Vagina (tissue), 2 donors: Measurements from ENCODE around the gene SUSD2. TPM values are rescaled to one million over a fixed set of nuclear protein-coding genes. Genes with fewer than 3 reads are reported as not detected.
A peak's percentile ranks its signal among the peaks of the same experiment; 100 is the strongest.

ENCODE experiments used
- DNase-seq, 2 donors: peaks; one replicate each; pipeline ENCODE4 v3.0.0-alpha.2; 2017; ENCODE audit errors: extremely low spot score in 2 of 2
- H3K27ac ChIP-seq: fragments of 200-600 bp; sonication (generic); one replicate; pipeline ENCODE4 v1.5.1; 2019
- H3K27me3 ChIP-seq: fragments of 200-600 bp; sonication (generic); one replicate; pipeline ENCODE4 v1.5.1; 2019
- H3K36me3 ChIP-seq, 2 donors: fragments of 200-600 bp; sonication (generic); one replicate each; pipeline ENCODE4 v1.5.1; 2017 to 2019
- H3K4me1 ChIP-seq: fragments of 200-600 bp; sonication (generic); one replicate; pipeline ENCODE4 v1.5.1; 2019
- H3K4me3 ChIP-seq, 2 donors: fragments of 200-600 bp; sonication (generic); 1 replicate in 1 of 2; 2 replicates in 1 of 2; pipeline ENCODE4 v1.5.1; 2016 to 2019
- H3K9me3 ChIP-seq: fragments of 200-600 bp; sonication (generic); one replicate; pipeline ENCODE4 v1.5.1; 2019
- CTCF ChIP-seq, 3 experiments: fragments of 450-650 bp in 2 of 3; fragments of 200-600 bp in 1 of 3; sonication (generic) in 1 of 3; IDR thresholded peaks; one replicate each; pipeline ENCODE4 v1.5.1; 2017 to 2019; ENCODE audit warnings: antibody characterized with exemption in 3 of 3, mild to moderate bottlenecking in 2 of 3, moderate library complexity in 2 of 3
- POLR2A ChIP-seq, 2 donors: fragments of 450-650 bp; IDR thresholded peaks; one replicate each; pipeline ENCODE4 v1.6.1; 2017; ENCODE audit warnings: antibody characterized with exemption in 2 of 2, mild to moderate bottlenecking in 2 of 2, moderate library complexity in 2 of 2
- POLR2AphosphoS5 ChIP-seq, 2 donors: sonication (generic); formaldehyde crosslinking; IDR thresholded peaks; one replicate each; pipeline ENCODE4 v1.9.0; 2017; ENCODE audit warnings: antibody characterized with exemption in 2 of 2, mild to moderate bottlenecking in 2 of 2, low read depth in 1 of 2; ENCODE audit not compliant: insufficient read depth in 1 of 2
- intact Hi-C: fragments of 100-400 bp; cut with DNase I; formaldehyde crosslinking; loops from one replicate; pipeline ENCODE4 v1.15.1; 2023
- total RNA-seq: library from RNA; depleted of rRNA; stranded (reverse); fragments of >200 nt; gene quantifications from one replicate; pipeline ENCODE4 v1.2.3, GENCODE V29; 2016

The SUSD2 gene
- total RNA-seq, 1 donor from 2014 or later, result 9.1 TPM

DNA sequence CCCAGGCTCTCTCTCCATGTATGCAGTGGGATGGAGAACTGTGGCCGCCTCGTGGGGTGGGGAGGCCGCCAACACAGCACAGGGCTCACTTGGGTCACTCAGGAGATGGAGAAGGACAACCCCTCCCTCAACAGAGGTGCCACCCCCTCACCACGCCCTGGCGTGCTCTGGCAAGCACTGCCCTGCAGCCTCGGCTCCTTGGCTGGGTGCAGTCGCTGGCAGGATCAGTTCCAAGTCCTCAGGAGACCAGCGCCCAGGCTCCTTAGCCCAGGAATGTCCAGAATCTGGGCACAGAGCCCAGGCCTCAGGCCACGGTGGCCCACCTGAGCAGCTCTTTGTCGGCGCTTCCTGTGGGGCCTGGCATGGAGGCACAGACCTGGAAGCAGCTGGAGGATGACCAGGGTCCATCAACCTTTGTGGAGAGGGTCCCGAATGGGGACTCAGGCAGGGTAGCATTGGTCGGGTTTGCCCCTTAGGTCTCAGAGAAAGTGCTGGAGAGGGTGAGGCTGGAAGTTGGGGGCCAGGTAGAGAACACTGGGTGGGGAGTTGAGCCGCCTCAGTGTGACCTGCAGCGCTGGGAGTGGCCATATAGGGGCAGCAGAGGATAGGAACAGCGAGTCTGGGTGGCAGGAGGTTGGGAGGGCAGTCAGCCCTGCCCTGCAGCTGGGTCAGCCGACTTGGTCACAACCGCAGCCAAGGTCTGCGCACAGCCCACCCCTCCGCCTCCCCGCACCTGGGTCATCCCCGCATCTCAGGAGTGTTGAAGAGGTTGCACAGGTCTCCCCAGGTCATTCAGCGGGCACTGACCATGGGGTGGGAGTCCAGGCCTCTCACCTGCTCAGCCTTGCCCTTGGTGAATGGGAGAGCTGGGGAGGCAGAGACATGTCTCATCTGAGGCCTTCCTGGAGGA, 8.2 kb downstream of the SUSD2 start:
- peak overlapping the region; percentile 25 for H3K27ac ChIP-seq
- no peak overlapping the region for H3K4me3 ChIP-seq
- TF ChIP-seq POLR2A (IDR thresholded peaks at IDR 0.05) (no peak), CTCF (IDR thresholded peaks at IDR 0.05) (peak; percentile 36 to 97 (median 83)), POLR2AphosphoS5 (IDR thresholded peaks at IDR 0.05; ENCODE audit: insufficient read depth in 1 of 2, low read depth in 1 of 2) (peak in 1 of 2 donors; percentile 48)

GRCh38 chr22:24190159-24190540, 8.9 kb downstream of the SUSD2 start:
- H3K27ac ChIP-seq, result peak overlapping the region; percentile 25
- H3K9me3 ChIP-seq, result no peaks in the 10 kb centered on the region
- TF ChIP-seq POLR2A (IDR thresholded peaks at IDR 0.05) (no peak), CTCF (IDR thresholded peaks at IDR 0.05) (no peak), POLR2AphosphoS5 (IDR thresholded peaks at IDR 0.05; ENCODE audit: insufficient read depth in 1 of 2, low read depth in 1 of 2) (no peak)
- H3K4me1 ChIP-seq, result peaks cover 15% of the 10 kb centered on the region
- no peak for DNase-seq
- no peaks in the 10 kb centered on the region for H3K27me3 ChIP-seq
- intact Hi-C loops, result no loop called here
- no peaks in the 10 kb centered on the region for H3K36me3 ChIP-seq
- H3K4me3 ChIP-seq, result no peak overlapping the region

More for the DNA sequence above, 8.2 kb downstream of the SUSD2 start:
- Histone ChIP-seq H3K9me3 (no peaks in the 10 kb centered on the region), H3K27me3 (no peaks in the 10 kb centered on the region), H3K36me3 (no peaks in the 10 kb centered on the region), H3K4me1 (peaks cover 15% of the 10 kb centered on the region)
- no peak for DNase-seq
- intact Hi-C loops, result loop anchor here (5.0 kb wide), 1 partner anchor 58 kb away; the partner anchor contains the start of gene GGT5

- Histone ChIP-seq H3K27ac (no peak overlapping the region), H3K4me1 (peaks cover 19% of the 10 kb centered on the region), H3K4me3 (no peak overlapping the region), H3K36me3 (no peaks in the 10 kb centered on the region), H3K27me3 (no peaks in the 10 kb centered on the region), H3K9me3 (no peaks in the 10 kb centered on the region)
- intact Hi-C loops, result no loop called here
- TF ChIP-seq CTCF (IDR thresholded peaks at IDR 0.05) (no peak), POLR2AphosphoS5 (IDR thresholded peaks at IDR 0.05; ENCODE audit: insufficient read depth in 1 of 2, low read depth in 1 of 2) (no peak), POLR2A (IDR thresholded peaks at IDR 0.05) (no peak)
- DNase-seq, result no peak
Measured at GRCh38 chr22:24190596-24191208, 9.4 kb downstream of the SUSD2 start.

- DNase-seq, result no peak
- no peaks in the 10 kb centered on the region for H3K9me3 ChIP-seq
- no peak overlapping the region for H3K27ac ChIP-seq
- intact Hi-C loops, result no loop called here
- H3K27me3 ChIP-seq, result no peaks in the 10 kb centered on the region
- no peaks in the 10 kb centered on the region for H3K36me3 ChIP-seq
- no peak for TF ChIP-seq POLR2AphosphoS5 (IDR thresholded peaks at IDR 0.05; ENCODE audit: insufficient read depth in 1 of 2, low read depth in 1 of 2)
- no peak for TF ChIP-seq POLR2A (IDR thresholded peaks at IDR 0.05)
- TF ChIP-seq CTCF (IDR thresholded peaks at IDR 0.05), result no peak
- peaks cover 25% of the 10 kb centered on the region for H3K4me1 ChIP-seq
- H3K4me3 ChIP-seq, result no peak overlapping the region
Measured at GRCh38 chr22:24191381-24191841, 10.1 kb downstream of the SUSD2 start.
